GM19397 (cell line): ENCODE results near the gene SLFN11.
A peak's percentile ranks its signal among the peaks of the same experiment; 100 is the strongest.
"Not testable (repeated sequence)": the region's sequence is repeated elsewhere in the genome, so short reads cannot be mapped to it uniquely, and the experiment has no call there.

Experiments
- ATAC-seq: cut with Tn5 transposase; IDR thresholded peaks from one replicate; pipeline ENCODE4 v1.9.1; 2021; ENCODE audit warnings: mild to moderate bottlenecking, moderate library complexity; ENCODE audit not compliant: unreplicated experiment

Gene SLFN11

GRCh38 chr17:35359398-35359797 lies 14.0 kb downstream of the SLFN11 start:
- no peak for ATAC-seq

GRCh38 chr17:35352284-35352683 lies 21.1 kb downstream of the SLFN11 start:
- no peak for ATAC-seq

- no peak for ATAC-seq
Observed at GRCh38 chr17:35350493-35350892, 22.9 kb downstream of the SLFN11 start.

GRCh38 chr17:35345926-35346771 lies 27.3 kb downstream of the SLFN11 start:
- no peak for ATAC-seq

GRCh38 chr17:35345445-35345925 lies 27.9 kb downstream of the SLFN11 start:
- no peak for ATAC-seq

- no peak for ATAC-seq
Observed at GRCh38 chr17:35344262-35344661, 29.2 kb downstream of the SLFN11 start.

GRCh38 chr17:35342276-35342675 lies 31.1 kb downstream of the SLFN11 start:
- ATAC-seq, result no peak

- no peak for ATAC-seq
Observed at GRCh38 chr17:35341411-35341992, 31.9 kb downstream of the SLFN11 start.

- no peak for ATAC-seq
Observed at GRCh38 chr17:35338230-35338629, 35.2 kb downstream of the SLFN11 start.

GRCh38 chr17:35337364-35337763 lies 36.1 kb downstream of the SLFN11 start:
- no peak for ATAC-seq

GRCh38 chr17:35333578-35333977 lies 39.8 kb downstream of the SLFN11 start:
- not testable (repeated sequence) for ATAC-seq

- no peak for ATAC-seq
Observed at GRCh38 chr17:35322749-35323148, 50.7 kb downstream of the SLFN11 start.

- no peak for ATAC-seq
Observed at GRCh38 chr17:35315971-35316370, 57.5 kb downstream of the SLFN11 start.

GRCh38 chr17:35315283-35315682 lies 58.1 kb downstream of the SLFN11 start:
- no peak for ATAC-seq

- no peak for ATAC-seq
Observed at GRCh38 chr17:35314415-35315216, 58.8 kb downstream of the SLFN11 start.

GRCh38 chr17:35313875-35314409 lies 59.5 kb downstream of the SLFN11 start:
- no peak for ATAC-seq

- ATAC-seq, result peak; percentile 74
Observed at GRCh38 chr17:35312790-35313711, 60.4 kb downstream of the SLFN11 start.

- ATAC-seq, result no peak
Observed at GRCh38 chr17:35312346-35312745, 61.1 kb downstream of the SLFN11 start.

- ATAC-seq, result not testable (repeated sequence)
Observed at GRCh38 chr17:35309345-35309744, 64.1 kb downstream of the SLFN11 start.
